HG02571 (cell line): ENCODE data around the gene OR52L1.

Experiments
- ATAC-seq: cut with Tn5 transposase; IDR thresholded peaks from one replicate; pipeline ENCODE4 v1.9.1; 2021; ENCODE audit warnings: mild to moderate bottlenecking, moderate library complexity; ENCODE audit not compliant: unreplicated experiment

Gene OR52L1

DNA sequence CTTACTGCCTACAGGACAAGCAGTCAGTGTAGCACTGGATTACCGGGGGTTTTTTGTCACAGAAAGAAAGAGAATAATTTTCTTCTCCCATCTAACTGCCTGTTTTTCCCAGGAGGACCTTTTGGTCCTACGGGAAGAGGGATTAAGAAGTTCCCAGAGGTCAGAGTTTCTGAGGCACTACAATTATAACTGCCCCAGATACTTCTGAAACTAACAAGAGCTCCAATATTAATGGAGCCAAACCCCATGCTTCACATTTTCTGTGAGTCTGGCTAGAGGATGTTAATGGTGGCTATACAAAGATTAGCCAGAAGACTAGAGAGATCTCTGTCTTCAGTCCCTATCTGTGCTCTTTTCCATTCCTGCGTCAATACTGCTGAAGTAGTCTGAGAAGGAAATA is 44.8 kb downstream of the OR52L1 start, which contains the start of gene OR56A3:
Gene OR56A3 (plus strand): TSS at position 301 of the 400 bp plus-strand sequence. CDS start 5,096 bp downstream, outside the sequence.
- ATAC-seq = no peak

DNA sequence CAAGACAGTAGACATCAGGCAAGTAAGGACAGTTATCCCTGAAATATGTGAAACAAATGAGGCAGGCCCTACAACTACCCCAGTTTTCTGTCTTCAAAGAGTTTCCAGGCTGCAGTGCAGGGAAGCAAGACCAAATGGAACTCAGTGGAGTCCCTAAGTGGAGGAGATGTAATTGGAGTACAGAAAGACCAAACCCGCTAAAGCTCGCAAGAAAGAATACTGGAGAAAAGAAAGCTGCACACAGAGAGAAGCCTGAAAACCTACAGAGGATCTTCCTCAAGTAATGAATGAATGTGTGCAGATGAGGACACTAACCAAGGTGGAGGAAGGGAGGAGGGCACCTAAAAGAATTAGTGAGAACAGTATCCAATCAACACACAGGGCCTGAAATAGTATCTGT is 46.0 kb downstream of the OR52L1 start:
- ATAC-seq = no peak

DNA sequence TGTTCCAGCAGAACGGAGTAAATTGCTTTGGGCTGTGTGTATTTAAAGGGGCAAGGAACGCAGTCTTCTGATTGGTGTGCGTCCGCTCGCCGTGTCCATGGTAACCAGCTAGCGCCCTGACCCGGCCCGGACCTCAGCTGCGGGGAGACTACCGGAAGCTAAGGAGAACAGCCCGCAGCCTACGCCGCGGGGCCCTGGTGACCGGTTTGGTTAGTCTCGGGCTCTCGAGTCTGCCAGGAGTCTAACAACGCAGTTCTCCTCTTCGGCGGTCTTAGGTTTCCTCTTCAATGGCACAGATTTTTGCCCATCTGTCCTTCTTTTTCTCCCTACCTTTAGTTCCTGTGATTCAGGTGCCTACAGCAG is 48.2 kb downstream of the OR52L1 start:
- ATAC-seq = no peak

DNA sequence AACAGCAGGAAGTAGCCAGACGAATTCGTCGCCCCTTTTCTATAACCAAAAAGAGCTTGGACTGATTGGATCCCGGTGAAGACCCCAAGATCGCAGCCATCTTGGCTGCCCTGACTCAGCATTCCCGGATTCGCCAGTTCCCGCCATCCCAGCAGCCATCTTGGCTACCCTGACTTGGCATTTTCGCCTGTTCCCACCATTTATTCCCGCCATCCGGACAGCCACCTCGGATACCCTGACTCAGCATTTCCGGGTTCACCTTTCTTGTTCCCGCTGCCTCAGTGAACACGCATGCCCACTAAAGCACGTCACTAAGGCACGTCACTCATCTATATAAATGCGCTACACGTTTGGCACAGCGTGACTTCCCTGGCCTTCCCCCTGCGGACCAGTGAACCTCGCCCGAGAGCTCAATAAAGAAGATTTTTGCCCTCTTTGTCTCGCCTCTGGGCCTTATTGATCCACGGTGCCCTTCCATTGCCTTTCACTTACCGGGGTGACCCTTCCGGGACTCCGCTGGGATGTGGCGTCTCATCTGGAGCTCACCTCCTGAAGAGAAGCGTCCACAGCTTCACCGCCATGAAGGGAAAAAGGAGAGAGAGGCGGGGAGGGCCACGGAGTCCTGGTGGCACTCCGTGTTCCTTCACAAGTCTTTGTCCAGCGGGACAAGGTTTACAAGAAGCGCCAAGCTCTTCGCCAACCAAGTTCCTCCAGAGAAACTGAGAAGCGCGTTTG is 48.8 kb downstream of the OR52L1 start:
- no peak for ATAC-seq
